ENCODE results near the gene ZNF804B. TPM values are rescaled to one million over a fixed set of nuclear protein-coding genes. Genes with fewer than 3 reads are reported as not detected.

The ZNF804B gene
- total RNA-seq, 1 donor from 2014 or later: 6.9 TPM

DNA sequence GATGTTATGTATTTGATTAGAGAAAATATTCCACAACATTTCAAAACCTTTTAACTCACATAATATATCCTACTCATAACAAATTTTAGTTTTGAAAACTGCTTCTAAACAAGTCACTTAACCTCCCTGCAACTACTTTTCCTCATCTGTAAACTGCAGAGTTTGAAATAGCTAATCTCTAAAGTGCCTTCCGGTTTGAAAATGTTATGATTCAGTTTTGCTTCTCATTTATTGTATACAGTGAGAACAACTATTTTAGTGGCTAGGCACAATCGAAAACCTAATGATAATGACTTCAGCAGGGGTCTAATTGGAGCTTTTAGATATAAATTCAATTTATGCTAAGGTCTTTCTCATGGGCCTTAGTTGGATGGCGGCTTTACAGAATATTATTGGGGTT is 66.7 kb downstream of the ZNF804B start:
- no peak for FAIRE-seq
- no peak for DNase-seq (ENCODE audit: low spot score in 2 of 2)

DNA sequence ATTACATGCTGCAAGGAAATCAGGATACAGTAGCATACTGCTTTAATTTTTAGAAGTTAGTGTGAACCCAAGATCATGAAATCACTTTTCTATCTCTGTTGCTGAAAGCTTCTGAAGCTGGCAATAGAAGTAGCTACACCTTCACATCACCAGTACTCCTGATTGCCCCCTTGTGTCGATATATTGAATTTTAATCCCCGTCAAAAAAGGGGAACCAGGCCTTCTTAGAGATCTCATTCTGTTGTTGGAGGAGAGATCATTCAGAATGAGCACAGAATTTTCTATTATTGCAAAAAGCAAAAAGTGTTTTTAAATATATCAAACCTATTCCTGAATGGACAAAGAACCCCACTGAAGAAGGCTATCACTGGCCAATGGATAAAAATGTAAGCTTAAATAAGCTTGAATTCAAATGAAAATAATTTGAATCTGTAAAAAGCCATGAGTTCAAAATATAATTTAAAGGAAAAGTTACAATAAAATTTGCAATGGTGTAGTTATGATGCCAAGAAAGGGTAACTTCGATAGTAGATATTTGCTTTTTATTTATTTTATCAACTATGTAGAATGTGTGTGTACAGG is 75.7 kb downstream of the ZNF804B start:
- FAIRE-seq (no peak), DNase-seq (ENCODE audit: low spot score in 2 of 2) (no peak)

DNA sequence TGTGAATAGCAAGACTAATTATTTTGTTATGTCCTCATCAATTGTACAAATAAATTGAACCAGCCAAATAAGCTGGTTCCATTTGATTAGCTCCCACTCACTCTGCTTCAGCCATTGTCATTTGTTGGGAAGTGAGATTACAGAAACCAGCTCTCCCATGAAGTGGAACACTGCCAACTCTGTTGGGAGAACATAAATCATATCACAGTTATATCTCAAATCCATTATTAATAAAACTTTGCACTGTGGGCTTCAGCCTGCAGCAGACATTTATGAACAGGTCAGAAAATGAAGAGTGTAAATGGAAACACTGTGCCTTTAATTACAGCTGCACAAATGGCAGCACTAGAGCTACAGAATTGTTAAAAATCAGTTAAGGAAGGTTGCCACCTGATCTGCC is 82.7 kb downstream of the ZNF804B start:
- no peak for FAIRE-seq
- no peak for DNase-seq (ENCODE audit: low spot score in 2 of 2)

DNA sequence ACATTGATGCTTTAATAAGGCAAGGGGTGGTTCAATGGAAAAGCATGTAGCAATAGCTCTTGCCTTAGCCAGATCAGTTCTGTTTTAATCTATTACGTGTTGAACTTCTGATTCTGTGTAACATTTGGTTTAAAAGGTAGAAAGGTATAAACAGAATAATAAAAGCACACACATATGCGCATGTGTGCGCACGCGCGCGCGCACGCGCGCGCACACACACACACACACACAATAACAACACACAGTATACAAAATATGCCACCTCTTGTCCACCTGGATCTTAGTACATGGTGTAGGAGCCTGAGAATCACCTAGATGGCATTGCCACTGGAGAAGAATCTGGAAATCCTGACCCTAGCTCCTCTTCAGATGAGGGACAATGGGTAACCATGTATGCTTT is 85.6 kb downstream of the ZNF804B start:
- FAIRE-seq (no peak), DNase-seq (ENCODE audit: low spot score in 2 of 2) (no peak)

DNA sequence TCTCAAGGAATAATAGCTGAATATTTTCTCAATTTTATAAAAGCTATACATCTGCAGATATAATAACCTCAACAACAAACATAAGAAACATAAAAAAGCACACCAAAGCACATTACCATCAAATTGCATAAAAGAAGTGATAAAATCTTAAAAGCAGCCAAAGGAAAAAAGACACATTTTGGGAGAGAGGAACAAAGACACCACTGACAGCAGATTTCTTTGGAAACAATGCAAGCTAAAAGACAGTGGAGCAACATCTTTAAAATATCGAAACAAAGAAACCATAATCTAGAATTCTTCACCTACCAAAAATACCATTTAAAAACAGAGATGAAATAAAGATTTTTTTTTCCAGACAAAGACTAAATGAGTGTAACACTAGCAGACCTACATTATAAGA is 91.7 kb downstream of the ZNF804B start:
- DNase-seq (ENCODE audit: low spot score in 2 of 2) (no peak), FAIRE-seq (no peak)

DNA sequence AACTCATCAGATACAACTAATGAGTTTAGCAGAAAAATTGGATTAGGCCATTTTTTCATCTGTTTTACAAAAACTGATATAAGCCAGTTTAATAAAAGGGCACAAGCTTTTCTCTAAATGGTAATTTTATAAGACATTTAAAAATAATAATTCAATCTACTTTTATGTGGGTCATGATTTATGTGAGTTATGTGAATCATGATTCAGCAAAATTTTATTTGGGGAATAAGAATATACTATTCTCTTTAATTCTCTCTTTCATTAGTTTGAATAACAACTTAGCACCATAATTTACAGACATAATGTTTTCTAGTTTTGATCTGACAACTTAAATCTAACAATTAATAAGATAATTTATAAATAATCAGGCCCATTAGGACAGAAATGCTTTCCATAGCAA is 99.8 kb downstream of the ZNF804B start:
- DNase-seq (ENCODE audit: low spot score in 2 of 2) (no peak), FAIRE-seq (no peak)

DNA sequence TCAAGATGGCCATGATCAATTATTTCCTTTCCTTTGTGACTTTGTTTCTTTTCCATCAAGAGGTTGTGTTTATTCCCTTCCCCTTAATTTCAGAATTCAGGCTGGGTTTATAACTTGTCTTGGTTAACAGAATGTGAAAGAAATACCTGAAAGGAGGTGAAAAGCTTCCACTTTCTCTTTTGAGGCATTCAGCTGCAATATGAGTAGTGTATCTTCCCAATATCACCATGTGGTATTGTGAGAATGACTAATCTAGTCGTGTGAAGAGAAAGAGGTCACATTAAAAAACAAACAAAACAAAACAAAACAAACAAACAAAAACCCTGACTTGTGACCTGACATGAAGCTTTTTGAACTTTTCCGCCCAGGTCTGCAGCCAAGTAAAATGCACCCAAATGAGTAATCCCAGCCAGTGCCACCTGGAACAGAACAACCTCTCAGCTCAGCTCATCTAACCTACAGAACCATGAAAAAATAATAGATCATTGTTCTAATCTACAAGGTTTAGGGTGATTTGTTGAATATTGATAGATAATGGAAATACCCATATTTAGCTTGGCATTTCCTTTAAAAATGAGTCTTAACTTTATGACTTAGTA is 106.9 kb downstream of the ZNF804B start:
- no peak for DNase-seq (ENCODE audit: low spot score in 2 of 2)
- FAIRE-seq: no peak

DNA sequence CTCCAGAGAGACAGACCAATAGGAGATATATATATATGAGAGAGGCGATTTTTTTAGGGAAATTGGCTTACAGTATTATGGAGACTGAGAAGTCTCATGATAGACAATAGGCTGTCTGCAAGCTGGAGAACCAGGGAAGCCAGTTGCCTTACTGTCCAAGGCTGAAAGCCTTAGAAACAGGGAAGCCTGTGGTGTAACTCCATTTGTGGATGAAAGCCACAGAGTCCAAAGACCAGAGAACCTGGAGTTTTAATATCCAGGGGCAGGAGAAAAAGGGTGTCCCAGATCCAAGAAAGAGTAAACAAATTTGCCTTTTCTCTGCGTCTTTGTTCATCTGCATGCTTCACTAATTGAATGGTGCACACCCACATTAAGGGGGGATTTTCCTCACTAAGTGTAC is 107.7 kb downstream of the ZNF804B start:
- DNase-seq (ENCODE audit: low spot score in 2 of 2): no peak
- FAIRE-seq: no peak

DNA sequence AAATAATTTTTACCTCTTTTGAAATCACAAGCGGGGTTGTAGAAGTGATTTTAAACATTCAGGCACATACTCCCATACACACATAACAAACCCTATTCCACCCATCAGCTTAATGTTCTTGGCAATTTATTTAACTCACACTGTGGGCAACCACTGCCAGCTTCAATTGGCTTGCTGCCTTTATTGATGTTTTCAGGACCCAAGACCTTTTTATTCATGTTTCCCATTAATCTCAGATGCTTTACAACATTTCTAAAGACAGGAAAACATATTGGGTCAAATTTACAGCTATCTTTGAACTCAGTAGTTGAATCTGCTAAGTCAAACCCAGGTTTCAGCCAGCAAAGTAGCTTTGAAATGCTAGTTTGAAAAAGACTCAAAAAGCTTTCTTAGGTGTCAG is 109.0 kb downstream of the ZNF804B start:
- FAIRE-seq (no peak), DNase-seq (ENCODE audit: low spot score in 2 of 2) (no peak)

DNA sequence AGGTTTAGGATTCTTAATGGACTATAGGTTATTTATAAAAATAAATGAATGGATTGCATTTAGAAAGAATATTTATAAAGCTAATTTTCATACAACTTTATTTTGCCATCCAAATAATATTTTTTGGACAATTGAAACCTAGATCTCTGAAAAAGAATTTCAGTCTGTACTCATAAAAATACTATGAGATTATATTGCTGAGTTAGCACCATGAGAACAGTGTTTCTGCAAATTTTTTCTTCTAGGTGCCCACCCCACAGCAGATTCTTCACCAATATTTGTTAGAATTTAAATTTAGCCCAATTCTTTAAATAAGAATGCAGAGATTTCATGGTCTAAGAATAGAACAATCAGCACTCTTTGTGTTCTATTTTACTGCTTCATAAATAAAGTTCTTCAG is 121.6 kb downstream of the ZNF804B start:
- DNase-seq (ENCODE audit: low spot score in 2 of 2) (no peak), FAIRE-seq (no peak)

DNA sequence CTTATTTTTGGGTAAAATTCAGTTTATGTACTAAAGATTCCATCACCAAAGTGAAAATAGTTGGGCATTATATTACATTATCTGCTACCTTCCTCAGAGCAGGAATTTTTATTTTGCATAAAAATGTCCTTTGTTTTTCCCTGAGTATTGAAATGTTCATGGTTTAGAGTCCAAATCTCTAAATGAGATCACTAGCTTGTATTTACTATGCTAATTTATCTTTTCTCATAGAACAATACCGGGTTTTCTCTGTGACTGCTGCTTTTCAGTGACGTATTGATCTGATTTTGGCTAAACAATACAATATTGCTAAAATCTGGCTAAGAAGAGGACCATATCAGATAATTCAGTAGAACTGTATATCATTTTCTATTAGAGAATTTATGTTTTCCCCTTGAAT is 125.6 kb downstream of the ZNF804B start:
- no peak for FAIRE-seq
- DNase-seq (ENCODE audit: low spot score in 2 of 2): no peak

DNA sequence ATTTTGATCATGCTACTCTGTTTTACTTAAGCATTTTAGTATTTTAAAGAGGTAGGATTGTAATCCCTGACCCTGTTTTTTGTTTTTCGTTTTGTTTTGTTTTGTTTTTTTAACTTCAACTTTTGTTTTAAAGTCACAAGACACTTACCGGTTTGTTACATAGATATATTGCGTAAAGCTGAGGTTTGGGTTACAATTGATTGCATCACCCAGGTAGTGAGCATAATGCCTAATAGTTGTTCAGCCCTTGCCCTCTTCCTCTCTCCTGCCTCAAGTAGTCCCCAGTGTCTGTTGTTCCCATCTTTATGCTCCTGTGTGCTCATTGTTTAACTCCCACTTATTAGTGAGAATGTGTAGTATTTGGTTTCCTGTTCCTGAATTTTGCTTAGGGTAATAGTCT is 129.2 kb downstream of the ZNF804B start:
- FAIRE-seq: no peak
- DNase-seq (ENCODE audit: low spot score in 2 of 2): no peak

DNA sequence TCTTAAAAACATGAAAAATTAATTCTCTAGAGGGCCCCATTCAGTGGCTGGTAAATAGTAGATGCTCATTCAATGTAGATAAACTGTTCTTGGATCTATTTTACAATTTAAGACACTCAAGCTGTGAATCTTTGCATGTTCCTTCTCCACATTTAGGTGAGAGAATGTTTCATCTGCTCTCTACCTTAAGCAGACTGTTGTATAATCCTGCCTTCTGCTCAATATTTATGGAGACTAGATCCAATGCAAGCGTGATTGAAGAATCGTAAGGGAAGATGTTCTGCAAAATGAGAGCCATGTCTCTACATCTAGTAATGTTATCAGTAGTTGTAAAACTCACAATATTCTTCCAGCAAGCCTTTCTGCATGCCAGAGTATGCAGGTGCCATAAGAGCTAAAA is 151.0 kb downstream of the ZNF804B start:
- DNase-seq (ENCODE audit: low spot score in 2 of 2): no peak

DNA sequence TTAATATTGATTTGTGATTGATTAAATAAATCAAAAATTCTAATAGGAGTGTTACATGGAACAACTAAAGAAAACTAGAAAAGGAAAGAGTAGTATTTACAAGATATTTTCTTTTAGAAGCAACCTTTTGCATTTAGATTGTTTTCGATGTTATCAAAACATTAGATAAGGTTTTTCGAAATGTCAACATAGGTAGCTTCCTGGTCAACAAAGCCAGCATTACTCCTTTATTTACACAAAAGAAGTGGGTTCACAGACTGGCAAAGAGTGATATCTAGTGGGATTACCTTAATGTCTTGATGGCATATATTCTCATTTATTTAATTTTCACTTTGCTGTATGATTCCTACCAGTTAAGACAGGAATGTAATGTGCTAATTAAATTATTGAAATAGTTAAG is 153.4 kb downstream of the ZNF804B start:
- no peak for FAIRE-seq
- DNase-seq (ENCODE audit: low spot score in 2 of 2): no peak

More for the DNA sequence above, 151.0 kb downstream of the ZNF804B start:
- FAIRE-seq: no peak

DNA sequence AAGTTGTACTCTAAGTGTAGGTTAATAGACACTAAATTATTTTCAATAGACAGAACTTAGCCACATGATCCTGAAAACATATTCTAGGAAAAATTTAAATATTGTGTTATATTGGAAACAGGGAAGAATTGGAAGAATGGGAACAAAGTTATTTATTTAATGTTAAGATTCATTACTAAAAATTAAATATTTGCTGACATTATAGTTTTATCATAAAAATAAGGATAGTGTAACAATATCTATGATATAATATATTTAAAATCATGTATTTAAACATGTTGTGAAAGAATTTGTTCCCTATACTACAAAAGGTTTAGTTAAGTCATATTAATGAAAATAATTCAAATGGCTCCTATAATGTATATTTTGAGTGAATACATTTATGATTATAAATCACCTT is 156.1 kb downstream of the ZNF804B start:
- FAIRE-seq (peak; percentile 78), DNase-seq (ENCODE audit: low spot score in 2 of 2) (no peak)

DNA sequence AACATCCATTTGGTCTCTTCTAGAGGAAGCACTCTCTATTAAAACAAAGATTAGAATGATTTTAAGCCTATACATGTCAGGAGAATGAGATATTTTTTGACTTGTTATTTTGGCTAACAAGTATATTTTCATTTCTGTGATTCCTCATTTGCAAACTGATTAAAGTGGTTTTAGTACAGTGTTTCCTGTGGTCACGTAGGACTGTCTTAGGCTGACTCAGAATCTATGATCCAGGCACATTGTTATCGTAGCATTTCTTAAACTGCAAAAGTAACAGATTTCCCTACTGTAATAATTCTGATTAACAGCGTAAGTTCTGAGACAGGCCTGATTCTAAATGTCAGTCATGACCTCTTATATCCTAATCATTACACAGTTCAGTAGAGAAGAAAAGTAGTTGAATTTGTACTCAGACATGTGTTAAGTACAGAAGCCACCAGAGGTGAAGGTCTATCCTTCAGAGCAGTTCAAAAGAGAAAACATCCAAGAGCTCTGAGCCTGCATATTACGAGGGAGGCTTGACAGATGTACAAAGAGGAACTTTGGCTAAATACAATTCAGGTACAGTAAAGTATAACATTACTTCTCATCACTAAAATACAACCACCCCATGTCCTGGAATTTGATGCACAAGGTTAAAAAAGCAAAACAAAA is 160.1 kb downstream of the ZNF804B start:
- FAIRE-seq (no peak), DNase-seq (ENCODE audit: low spot score in 2 of 2) (no peak)

DNA sequence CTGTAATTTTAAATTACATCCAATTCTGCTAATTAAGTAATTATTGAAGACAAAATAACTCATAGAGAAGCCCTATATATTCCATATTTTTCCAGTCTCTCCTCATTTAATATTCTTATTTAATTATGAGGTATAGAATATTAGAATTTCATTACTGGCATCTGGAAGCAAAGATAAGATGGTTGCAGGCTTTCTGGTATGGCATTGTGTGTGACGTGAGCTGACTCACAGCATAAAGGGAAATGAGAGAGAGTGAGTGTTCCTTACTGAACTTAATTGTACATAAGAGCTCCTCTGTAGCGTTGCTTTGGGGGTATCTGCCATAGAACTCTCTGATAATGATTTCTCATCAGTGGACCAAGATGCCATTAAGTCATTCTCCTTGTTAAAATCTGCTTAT is 163.4 kb downstream of the ZNF804B start:
- FAIRE-seq (no peak), DNase-seq (ENCODE audit: low spot score in 2 of 2) (no peak)

DNA sequence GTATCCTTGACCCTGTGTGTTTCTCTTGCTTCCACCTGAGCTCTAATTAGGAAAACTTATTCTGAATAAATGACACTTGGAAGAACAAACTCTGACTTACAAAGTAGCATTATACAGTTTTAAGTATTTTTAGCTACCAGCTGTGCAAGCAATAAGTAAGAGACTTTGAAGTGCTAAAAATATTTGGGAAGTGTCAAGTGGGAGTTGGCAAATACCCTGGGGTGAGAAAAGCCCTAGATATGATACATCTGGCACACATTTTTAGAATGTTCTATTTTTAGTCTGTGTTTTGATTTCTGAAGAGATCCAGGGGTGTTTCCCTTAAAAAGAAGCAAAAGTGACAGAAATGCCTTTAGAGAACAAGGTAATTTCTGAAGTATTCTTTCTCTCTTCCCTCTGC is 168.8 kb downstream of the ZNF804B start:
- FAIRE-seq (no peak), DNase-seq (ENCODE audit: low spot score in 2 of 2) (peak in 1 of 2 donors; percentile 1)

DNA sequence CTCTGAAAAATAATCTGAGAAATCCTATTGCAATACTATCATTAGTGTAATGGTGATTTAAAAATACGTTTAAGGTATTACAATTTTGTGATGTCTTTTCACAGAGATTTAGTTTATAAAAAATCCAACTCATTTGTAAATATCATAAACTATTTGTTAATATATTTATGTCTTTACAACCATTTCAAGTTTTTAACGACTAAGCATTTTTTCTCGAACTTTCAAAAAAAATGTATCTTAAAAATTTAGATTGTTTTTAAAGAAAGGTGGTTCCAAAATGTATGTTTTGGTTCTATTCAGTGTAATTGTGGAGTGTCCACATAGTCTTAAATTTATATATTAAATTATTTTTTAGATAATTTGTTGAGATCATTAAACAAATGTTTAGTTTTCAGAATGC is 170.2 kb downstream of the ZNF804B start:
- DNase-seq (ENCODE audit: low spot score in 2 of 2): no peak
- FAIRE-seq: peak; percentile 72

DNA sequence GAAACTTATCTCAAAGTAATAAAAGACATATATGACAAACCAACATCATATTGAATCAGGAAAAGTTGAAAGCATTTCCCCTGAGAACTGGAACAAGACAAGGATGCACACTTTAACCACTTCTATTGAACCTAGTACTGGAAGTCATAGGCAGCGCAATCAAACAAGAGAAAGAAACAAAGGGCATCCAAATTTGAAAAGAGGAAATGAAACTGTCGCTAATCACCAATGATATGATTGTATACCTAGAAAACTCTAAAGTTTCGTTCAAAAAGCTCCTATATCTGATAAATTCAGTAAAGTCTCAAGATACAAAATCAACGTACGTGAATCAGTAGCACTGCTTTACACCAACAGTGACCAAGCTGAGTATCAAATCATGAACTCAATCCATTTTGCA is 173.8 kb downstream of the ZNF804B start:
- no peak for DNase-seq (ENCODE audit: low spot score in 2 of 2)
- no peak for FAIRE-seq

DNA sequence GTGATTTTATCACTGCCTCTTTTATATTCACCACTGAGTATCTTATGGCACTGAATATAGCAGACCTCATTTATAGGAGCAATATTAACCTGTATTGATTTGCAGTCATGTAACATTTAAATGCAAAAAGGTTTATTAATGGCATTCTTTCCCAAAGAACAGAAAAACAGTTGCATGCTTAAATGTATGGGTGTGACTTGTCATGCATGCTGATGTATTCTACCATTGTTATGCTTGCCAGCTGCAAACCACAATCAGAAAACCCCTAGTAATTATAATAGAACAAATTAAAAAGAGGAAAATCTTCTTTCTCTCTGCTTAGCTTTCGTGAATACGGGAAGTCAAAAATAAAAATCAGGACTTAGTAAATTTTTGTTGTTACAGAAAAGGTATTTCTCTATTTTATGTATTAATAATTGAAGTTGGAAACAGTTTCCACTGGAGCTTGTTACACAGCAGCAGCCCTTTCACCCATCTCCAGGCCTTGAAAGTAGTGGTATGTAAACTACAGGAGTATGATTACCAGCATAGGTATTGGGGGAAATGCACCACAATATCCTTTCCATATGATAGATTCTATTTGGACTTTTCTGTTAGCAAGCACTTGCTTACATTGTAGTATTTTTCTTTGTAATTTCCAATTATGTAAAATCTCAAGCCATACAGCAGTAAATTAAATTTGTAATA is 183.5 kb downstream of the ZNF804B start:
- FAIRE-seq: no peak
- DNase-seq (ENCODE audit: low spot score in 2 of 2): no peak

DNA sequence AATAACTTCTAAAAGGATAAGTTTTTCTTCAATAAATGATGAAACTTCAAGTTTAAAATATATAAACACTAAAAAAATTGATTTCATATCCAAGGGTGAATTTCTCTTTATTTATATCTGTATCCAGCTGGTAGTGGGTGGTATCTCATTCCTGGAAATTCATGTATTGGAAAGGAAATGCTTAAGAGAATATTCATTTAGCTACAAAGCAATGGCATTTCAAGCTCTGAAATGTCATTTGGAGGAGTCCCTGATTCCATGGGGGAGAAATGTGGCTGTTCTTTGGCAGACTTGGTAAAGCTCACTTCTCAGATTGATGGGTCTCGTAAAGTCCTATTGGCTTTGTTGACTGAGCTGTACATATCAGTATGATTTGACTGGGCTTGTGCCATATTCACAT is 192.3 kb downstream of the ZNF804B start:
- no peak for FAIRE-seq
- DNase-seq (ENCODE audit: low spot score in 2 of 2): no peak

All from frontal cortex (tissue), 4 donors.